ENCODE results near the gene NME4.

GRCh38 chr16:383326-384051, 13.5 kb upstream of the NME4 start:
- TF ChIP-seq POLR2A (IDR thresholded peaks at IDR 0.05): no peak
- TF ChIP-seq, protein P1, sequence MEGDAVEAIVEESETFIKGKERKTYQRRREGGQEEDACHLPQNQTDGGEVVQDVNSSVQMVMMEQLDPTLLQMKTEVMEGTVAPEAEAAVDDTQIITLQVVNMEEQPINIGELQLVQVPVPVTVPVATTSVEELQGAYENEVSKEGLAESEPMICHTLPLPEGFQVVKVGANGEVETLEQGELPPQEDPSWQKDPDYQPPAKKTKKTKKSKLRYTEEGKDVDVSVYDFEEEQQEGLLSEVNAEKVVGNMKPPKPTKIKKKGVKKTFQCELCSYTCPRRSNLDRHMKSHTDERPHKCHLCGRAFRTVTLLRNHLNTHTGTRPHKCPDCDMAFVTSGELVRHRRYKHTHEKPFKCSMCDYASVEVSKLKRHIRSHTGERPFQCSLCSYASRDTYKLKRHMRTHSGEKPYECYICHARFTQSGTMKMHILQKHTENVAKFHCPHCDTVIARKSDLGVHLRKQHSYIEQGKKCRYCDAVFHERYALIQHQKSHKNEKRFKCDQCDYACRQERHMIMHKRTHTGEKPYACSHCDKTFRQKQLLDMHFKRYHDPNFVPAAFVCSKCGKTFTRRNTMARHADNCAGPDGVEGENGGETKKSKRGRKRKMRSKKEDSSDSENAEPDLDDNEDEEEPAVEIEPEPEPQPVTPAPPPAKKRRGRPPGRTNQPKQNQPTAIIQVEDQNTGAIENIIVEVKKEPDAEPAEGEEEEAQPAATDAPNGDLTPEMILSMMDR (IDR thresholded peaks at IDR 0.05): no peak

Measured in lower leg skin (tissue), 3 donors.